Measurements from ENCODE around the gene ARMC6. TPM values are rescaled to one million over a fixed set of nuclear protein-coding genes. Genes with fewer than 3 reads are reported as not detected.

Gene ARMC6
- 35.1 TPM for polyA plus RNA-seq (2013, experiment 1 of 2; ENCODE audit: insufficient read length)
- 35.1 TPM for polyA plus RNA-seq (2013, experiment 2 of 2; ENCODE audit: insufficient read length)

GRCh38 chr19:19033426-19034203, at the start of gene ARMC6, which contains the start of gene SUGP2:
ARMC6 (plus strand) TSS chr19:19033603; CDS start chr19:19034210, 607 bp downstream.
SUGP2 (minus strand) TSS chr19:19033517; CDS start chr19:19031071, 2,446 bp downstream.
- peak; percentile 85 for DNase-seq

GRCh38 chr19:18984251-18984650, 49.2 kb upstream of the ARMC6 start:
- no peak for DNase-seq

- no peak for DNase-seq
Measured at GRCh38 chr19:18985257-18985656, 48.1 kb upstream of the ARMC6 start.

- no peak for DNase-seq
Measured at GRCh38 chr19:18987456-18987855, 45.9 kb upstream of the ARMC6 start.

- no peak for DNase-seq
Measured at GRCh38 chr19:18989316-18989715, 44.1 kb upstream of the ARMC6 start.

- DNase-seq: no peak
Measured at GRCh38 chr19:18990128-18990708, 43.2 kb upstream of the ARMC6 start.

- DNase-seq: no peak
Measured at GRCh38 chr19:18991006-18991405, 42.4 kb upstream of the ARMC6 start.

GRCh38 chr19:18991468-18991867, 41.9 kb upstream of the ARMC6 start:
- DNase-seq: no peak

- no peak for DNase-seq
Measured at GRCh38 chr19:18992696-18993095, 40.7 kb upstream of the ARMC6 start.

- DNase-seq: no peak
Measured at GRCh38 chr19:18993115-18993514, 40.3 kb upstream of the ARMC6 start.

GRCh38 chr19:18995804-18996241, 37.6 kb upstream of the ARMC6 start:
- DNase-seq: peak; percentile 78

GRCh38 chr19:18996351-18996750, 37.1 kb upstream of the ARMC6 start:
- no peak for DNase-seq

- no peak for DNase-seq
Measured at GRCh38 chr19:18996796-18997394, 36.5 kb upstream of the ARMC6 start.

GRCh38 chr19:18998276-18998675, 35.1 kb upstream of the ARMC6 start:
- DNase-seq: no peak

GRCh38 chr19:18999016-18999758, 34.2 kb upstream of the ARMC6 start:
- no peak for DNase-seq

- no peak for DNase-seq
Measured at GRCh38 chr19:18999896-19000620, 33.3 kb upstream of the ARMC6 start.

GRCh38 chr19:19004144-19004543, 29.3 kb upstream of the ARMC6 start:
- DNase-seq: no peak

GRCh38 chr19:19006213-19006612, 27.2 kb upstream of the ARMC6 start:
- DNase-seq: no peak

GRCh38 chr19:19009951-19010350, 23.5 kb upstream of the ARMC6 start:
- no peak for DNase-seq

GRCh38 chr19:19010551-19010950, 22.9 kb upstream of the ARMC6 start:
- no peak for DNase-seq

- DNase-seq: peak; percentile 64
Measured at GRCh38 chr19:19021115-19021514, 12.3 kb upstream of the ARMC6 start.

GRCh38 chr19:19022380-19022961, 10.9 kb upstream of the ARMC6 start:
- no peak for DNase-seq
